IPS-18c (cell line): ENCODE results near the gene MEG3.

Experiments
- H3K4me3 ChIP-seq: 2 replicates; pipeline ENCODE4 v1.7.0; 2013; ENCODE audit warnings: low read depth, mild to moderate bottlenecking, low read length, moderate library complexity; ENCODE audit not compliant: insufficient read depth
- H3K9me3 ChIP-seq: one replicate; pipeline ENCODE4 v1.6.1; 2013; ENCODE audit warnings: mild to moderate bottlenecking, low read length, moderate library complexity; ENCODE audit not compliant: control insufficient read depth, insufficient read depth

The MEG3 gene

DNA sequence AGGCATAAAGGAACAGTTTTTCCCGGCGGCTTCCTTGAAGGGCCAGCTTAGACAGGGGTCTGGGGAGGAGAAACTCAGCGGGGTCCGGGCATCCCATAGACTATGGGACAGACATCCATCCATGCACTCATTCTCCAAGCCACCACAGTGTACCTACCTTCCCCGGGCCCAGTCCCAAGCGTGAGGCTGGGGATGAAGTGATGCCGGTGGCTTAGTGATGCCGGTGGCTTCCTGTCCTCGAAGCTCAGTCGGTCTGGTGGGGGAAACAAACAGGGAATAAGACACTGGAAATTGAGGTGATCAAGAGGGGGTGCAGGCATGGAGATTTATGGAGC lies 77.2 kb downstream of the MEG3 start:
- H3K4me3 ChIP-seq, result no peak overlapping the region
- no peaks in the 10 kb centered on the region for H3K9me3 ChIP-seq

DNA sequence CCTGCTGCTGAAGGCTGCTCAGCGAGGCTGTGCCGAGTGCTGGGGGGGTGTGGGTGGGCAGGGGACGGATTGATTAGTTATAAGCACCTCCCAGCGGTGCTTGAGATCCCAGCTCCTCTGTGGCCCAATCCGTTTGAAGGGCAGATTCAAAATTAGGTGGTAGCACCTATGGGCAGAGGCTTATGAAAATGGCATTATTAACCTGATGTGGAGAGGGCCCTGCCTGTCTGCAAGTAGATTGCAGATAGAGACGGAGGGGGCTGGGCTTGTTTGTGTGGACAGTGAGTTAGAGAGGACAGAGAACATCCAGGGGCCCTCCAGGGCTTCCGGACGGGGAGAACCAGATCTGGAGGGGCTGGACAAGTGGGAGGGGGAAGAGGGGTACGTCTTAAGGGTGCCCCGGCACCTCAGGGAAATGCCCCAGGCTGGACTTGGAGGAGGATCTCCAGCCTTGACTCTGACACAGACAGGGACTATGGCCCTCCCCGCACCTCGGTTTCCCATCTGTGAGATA lies 77.8 kb downstream of the MEG3 start, which contains the start of gene RTL1:
TSS of gene RTL1 (minus strand) at position 51 of the 514 bp plus-strand sequence. CDS start 18,934 bp downstream, outside the sequence.
- Histone ChIP-seq H3K4me3 (peak within 1 kb of the TSS; percentile 44; the same call in 1 of the 2 replicates), H3K9me3 (no peaks in the 10 kb centered on the region)

DNA sequence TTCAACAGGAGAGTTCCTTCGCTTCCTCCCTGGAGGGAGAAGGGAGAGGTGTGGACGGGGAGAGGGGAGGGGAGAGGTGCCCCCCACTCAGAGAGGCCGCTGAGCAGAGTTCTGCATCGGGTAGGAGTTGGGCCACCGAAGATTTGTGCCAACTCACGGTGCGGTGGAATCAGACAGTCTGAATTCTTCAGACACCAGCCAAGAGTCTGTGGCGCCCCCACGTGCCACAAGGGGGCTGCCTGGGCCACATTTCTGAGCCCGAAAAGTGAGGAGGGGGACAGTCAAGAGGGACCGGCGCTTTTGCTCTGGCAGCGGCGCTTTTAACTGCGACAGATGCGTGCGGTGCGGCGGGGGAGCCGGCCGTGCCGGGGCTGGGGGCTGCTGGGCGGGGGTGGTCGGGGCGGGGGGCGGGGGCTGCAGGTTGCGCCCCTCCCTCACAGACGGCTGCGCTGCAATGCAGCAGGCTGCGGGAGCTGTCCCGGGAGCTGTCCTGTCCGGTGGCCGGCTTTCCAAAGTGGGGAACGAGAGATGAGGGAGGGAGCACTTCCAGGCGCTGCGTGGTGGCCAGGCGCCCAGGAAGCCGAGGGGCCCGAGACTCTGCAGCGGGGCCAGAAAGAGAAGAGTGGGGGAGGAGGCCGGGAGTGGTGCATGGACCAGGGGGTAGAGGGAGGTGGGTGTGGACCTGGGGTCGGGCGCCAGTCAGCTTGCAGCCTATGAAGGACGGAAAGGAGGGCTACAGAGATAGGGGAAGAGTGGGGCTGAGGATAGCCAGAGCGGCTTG lies 78.6 kb downstream of the MEG3 start:
- Histone ChIP-seq H3K4me3 (peak overlapping the region; percentile 44; the same call in 1 of the 2 replicates), H3K9me3 (no peaks in the 10 kb centered on the region)

DNA sequence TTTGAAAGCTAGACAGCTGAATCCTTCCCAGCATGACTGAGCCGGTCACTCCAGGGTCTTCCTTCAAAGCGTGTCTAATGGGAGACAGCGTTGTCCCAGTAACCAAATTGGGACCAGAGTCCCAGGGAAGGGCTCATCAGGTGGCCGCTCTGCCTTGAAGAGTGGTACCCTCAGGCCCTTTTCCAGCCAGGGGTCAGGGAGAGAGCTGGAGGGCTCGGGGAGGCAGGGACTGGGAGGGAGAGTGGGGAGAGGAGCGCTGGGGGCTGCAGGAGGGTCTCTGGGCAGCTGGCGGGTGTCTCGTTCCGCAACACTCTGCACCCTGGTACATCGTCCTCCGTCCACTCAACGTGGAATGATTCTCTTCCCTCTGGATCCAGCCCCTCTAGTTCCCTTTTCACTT lies 79.2 kb downstream of the MEG3 start:
- peak overlapping the region; percentile 44; the same call in 1 of the 2 replicates for H3K4me3 ChIP-seq
- H3K9me3 ChIP-seq, result no peaks in the 10 kb centered on the region

DNA sequence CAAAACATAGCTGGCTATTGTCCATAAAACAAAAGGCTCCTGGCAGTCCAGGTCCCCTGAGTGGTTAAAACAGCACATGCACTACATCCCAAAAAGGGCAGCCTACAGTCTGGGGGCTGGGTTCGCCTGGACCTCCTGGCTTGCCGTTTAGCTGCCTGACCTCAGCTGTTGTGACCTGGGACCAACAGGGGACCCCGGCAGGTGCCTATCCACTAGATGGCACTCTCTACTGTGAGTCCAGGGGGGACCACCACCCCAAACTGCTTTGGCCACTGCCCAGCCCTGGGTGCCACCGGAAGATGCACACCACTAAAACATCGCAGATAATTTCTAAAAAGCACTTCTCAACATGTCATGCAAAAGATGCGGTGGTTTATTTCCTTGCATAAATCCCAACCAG lies 80.5 kb downstream of the MEG3 start:
- Histone ChIP-seq H3K9me3 (no peaks in the 10 kb centered on the region), H3K4me3 (no peak overlapping the region)

DNA sequence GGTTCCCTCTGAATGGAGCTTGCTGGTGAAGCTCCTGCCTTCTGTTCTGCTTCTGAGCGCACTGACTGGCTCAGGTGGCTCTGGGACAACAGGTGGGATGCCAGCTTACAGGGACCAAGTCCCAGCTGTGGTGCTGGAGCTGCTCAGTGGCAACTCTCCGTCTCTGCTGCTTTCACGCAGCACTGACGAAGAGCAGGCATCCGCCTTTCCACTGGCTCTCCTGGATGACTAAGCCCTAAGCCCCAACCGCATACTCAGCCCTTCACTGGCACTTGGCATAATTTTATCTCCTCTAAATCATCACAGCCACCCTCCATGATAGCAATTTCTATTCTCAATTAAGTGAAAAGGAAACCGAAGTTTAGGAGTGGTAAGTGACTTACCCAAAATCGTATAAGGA lies 81.3 kb downstream of the MEG3 start:
- H3K4me3 ChIP-seq, result no peak overlapping the region
- no peaks in the 10 kb centered on the region for H3K9me3 ChIP-seq

DNA sequence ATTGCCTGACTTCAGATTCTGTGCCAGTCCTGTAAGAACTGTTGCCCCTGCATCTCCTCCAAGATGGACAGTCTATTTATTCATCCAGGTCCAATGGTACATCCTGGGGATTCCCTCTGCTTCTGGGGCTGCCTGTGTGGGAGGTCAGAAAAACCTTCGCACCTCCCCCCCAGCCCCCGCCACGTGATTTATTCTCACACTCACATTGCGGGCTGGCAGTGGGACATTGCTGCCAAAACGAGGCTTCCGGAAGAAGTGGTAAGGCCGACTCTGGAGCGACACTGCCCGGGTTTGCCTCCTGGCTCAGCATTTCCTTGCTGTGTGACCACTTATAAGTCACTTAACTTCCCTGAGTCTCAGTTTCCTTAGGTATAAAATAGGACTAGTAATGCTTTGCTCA lies 83.5 kb downstream of the MEG3 start:
- no peak overlapping the region for H3K4me3 ChIP-seq

More for the DNA sequence above, 83.5 kb downstream of the MEG3 start:
- H3K9me3 ChIP-seq, result no peaks in the 10 kb centered on the region
